SH-SY5Y (cell line): Measurements from ENCODE around the gene TF.

ENCODE experiments used
- GATA2 ChIP-seq: IDR thresholded peaks from 2 replicates; pipeline ENCODE4 v1.6.1; 2011; ENCODE audit warnings: mild to moderate bottlenecking, low read depth, low read length
- GATA3 ChIP-seq: IDR thresholded peaks from 2 replicates; pipeline ENCODE4 v1.6.1; 2011; ENCODE audit warnings: low read depth, mild to moderate bottlenecking, low read length, moderate library complexity

- TF ChIP-seq GATA2 (no peak), GATA3 (no peak)
These were observed 36.3 kb downstream of the TF start for GRCh38 chr3:133782454-133782853.
